H54 (cell line): ENCODE data around the gene RPS6KA5.
A peak's percentile ranks its signal among the peaks of the same experiment; 100 is the strongest.
"Not testable (repeated sequence)": the region's sequence is repeated elsewhere in the genome, so short reads cannot be mapped to it uniquely, and the experiment has no call there.

Experiments used
- DNase-seq: peaks from one replicate; pipeline ENCODE4 v3.0.0; 2011; ENCODE audit warnings: low spot score, mixed read lengths; ENCODE audit not compliant: insufficient read length
- FAIRE-seq: peaks from 3 replicates; lab custom pipeline; 2011; peaks lifted over from hg19 to GRCh38; lab: Jason Lieb, UNC
- POLR2A ChIP-seq: IDR thresholded peaks from 2 replicates; pipeline ENCODE4 v1.6.1; 2011; ENCODE audit warnings: low read depth, mild to moderate bottlenecking, low read length

RPS6KA5 gene

DNA sequence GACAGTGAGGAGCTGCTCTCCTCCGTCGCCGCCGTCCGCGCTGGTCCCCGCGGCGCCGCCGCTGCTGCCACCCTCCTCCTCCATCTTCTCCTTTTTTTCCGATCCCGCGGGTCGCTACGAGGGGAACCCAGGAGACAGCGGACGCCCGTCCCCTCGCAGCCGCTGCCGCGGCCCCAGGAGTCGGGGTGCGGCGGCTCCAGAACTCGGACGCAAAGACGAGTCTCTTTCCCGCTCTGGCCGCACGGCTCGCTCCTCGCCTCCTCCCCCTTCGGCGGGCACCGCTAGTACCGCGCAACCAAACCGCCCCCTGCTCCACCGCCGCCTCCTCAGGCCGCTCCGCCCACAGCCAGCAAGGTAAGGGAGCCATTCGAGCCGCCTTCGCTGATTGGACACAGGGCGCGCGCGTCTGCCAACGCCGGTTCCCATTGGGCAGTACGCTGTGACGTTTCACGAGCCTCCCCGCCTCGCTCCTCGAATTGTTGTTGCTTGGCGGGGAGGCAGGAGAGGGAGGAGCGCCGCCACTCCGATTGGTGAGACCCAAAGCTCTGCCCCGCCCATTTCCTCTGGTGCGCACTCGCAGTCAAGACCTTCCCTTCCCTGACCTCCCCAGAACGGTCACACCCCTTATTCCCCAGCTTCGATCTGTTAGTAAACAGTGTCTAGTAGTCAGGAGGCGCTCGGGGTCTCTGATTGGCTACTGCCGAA, at the start of gene RPS6KA5:
Gene RPS6KA5, minus strand, starts transcription at position 291 of the 705 bp plus-strand sequence. Its CDS starts 207 bp downstream, at position 84.
- DNase-seq (peak; percentile 91), FAIRE-seq (peak; percentile 100)
- TF ChIP-seq POLR2A, result peak; percentile 50

DNA sequence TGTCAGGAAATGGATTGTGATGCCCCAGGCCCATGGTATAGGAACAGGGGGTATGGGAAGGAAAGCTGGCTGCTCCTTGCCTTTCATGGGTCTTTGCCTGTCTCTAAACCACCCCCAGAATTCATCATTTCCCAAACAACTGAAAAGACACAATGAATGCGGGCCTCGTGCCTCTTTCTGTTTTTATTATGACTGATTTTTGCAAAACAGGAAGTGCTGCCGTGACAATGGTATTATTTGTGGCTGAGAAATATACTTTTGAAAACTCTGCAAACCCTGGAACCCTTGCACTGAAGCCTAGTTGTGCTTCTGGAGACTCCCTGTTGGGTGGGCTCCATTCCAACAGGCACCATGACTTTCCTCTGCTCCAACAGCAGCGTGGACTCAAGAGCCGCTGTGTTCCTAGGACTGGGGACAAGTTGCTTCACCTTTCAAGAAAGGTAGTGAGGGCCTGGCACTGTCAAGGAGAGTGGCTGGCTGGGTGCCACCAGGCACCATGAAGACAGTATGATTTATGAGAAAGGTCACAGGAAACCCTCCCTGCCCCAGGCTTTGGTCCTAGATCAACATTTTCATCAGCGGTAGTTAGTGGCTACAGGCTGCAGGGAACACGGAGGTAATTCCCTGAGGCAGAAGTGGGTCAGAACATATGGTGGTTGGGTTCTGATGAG, 48.6 kb upstream of the RPS6KA5 start:
- peak; percentile 48 for FAIRE-seq
- TF ChIP-seq POLR2A, result no peak
- DNase-seq, result no peak

DNA sequence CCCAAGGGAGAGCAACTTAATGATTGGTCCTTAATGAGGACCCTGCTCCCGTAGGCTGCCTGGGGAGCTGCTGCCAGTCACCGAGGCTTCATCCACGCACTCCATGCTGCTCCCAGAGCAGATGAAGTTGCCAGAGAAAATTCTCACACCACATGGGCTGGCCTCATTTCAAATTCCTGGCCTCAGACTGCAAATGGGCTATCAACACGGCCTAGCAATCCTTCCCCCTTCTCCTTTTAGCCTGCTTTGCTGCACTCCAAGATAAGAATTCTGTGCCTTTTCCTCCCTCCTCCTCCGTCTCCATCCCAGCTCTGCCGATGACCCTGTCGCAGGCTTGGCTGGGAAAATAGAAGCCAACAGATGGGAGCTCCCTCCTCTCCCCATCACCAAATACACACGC, 42.7 kb upstream of the RPS6KA5 start:
- no peak for DNase-seq
- no peak for TF ChIP-seq POLR2A
- no peak for FAIRE-seq

DNA sequence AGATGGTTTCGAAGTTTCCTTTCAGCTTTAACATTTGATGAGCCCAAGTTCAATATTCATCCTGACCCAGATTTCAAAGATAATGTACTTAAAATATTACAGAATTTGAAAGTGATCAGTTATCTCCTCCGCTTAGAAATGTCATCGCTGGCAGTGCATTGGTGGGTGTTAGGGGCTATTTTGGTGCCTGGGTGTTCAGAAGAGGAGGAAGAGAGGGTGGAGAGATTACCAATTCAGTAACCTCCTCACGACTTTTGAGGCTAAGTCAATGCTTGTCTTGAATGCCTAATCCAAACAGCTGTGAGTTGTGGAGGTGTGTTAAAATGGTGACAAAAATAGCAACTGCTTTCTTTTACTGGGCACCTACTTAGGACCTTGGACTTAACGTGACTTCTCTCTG, 39.7 kb upstream of the RPS6KA5 start:
- no peak for TF ChIP-seq POLR2A
- FAIRE-seq (no peak), DNase-seq (no peak)

DNA sequence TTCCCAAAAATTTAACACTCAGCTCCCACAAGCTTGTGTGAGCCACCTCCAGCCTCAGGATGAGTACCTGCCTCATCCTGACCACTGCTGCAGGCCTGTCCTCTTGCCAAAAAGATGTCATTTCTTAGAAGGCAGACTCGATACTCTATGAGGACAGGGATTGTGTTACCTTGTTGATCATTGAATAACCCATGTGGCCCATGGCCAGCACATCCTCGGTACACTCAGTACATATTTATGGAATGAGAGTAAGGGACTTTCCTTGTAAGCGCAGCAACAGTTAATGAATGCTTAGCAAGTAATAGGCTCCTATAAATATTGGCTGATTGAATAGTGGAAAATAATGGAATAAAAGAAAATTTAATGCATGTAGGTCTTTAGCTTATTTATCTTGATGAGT, 38.1 kb upstream of the RPS6KA5 start:
- no peak for TF ChIP-seq POLR2A
- no peak for DNase-seq
- FAIRE-seq, result peak; percentile 23

DNA sequence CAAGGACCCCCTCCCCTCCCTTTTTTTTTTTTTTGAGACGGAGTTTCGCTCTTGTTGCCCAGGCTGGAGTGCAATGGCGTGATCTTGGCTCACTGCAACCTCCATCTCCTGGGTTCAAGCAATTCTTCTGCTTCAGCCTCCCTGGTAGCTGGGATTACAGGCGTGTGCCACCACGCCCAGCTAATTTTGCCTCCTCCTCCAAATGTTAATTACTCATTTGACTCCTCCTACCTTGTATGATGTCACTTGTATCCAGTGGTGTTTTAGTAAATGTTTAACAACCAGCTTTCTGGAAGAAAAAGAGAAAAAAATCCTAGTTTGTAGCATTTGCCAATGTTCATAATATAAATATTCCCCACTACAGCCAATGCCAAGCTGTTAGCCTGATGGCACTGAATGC, 37.2 kb upstream of the RPS6KA5 start:
- FAIRE-seq, DNase-seq: not testable (repeated sequence)

DNA sequence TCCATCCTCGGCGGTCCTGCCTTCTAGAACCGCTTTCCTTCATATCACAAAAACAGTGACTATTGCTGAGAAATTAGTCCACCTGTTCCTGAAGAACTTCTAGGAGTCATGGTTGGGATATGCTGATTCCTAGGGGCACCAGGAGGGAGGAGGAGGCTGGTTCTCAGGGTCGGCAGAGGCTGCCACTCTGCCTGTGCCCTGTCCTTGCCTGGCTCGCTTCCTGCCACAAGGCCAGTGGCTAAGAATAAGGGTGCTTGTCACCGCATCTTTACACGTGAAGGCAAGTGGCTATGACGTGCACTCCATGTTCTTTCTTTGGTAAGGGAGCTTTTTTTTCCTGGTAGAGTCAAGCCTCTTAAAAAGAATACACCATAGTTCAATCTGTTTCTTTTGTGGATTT, 34.7 kb upstream of the RPS6KA5 start:
- DNase-seq, result no peak
- TF ChIP-seq POLR2A, result no peak
- FAIRE-seq, result no peak

DNA sequence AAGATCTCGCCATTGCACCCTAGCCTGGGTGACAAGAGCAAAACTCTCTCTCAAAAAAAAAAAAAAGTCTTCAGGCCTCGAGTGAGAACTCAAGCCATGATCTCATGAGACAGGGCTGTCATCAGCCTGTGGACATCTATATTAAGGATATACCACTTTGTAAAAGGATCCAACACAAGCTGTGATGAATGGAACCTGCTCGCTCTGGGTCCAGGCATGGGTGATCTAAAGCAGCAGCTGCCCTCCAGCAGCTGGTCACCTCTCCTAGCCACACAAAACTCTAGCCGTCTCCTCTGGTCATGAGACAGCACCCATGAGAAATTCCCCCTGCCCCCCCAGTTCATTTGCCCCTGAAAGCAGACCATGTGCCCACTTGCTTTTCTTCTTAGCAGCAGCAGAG, 34.3 kb upstream of the RPS6KA5 start:
- FAIRE-seq, result no peak
- no peak for DNase-seq
- no peak for TF ChIP-seq POLR2A

DNA sequence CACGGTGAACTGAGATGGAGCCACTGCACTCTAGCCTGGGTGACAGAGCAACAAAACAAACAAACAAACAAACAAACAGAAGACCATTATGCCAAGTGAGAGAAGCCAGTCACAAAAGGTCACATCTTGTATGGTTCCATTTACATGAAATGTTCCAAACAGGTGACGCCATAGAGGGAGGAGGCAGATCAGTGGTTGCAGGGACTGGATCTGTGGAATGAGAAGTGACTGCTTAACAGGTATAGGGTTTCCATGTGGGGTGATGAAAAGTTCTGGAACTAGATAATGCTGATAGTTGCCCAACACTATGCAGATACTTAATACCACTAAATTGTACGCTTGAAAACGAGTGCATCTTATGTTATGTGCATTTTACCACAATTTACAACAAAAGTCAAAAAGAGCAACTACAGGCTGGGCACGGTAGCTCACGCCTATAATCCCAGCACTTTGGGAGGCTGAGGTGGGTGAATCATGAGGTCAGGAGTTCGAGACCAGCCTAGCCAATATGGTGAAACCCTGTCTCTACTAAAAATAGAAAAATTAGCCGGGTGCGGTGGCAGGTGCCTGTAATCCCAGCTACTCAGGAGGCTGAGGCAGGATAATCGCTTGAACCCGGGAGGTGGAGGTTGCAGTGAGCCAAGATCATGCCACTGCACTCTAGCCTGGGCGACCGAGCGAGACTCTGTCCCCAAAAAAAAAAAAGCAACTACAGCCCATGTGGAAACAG, 33.5 kb upstream of the RPS6KA5 start:
- FAIRE-seq, DNase-seq: not testable (repeated sequence)

DNA sequence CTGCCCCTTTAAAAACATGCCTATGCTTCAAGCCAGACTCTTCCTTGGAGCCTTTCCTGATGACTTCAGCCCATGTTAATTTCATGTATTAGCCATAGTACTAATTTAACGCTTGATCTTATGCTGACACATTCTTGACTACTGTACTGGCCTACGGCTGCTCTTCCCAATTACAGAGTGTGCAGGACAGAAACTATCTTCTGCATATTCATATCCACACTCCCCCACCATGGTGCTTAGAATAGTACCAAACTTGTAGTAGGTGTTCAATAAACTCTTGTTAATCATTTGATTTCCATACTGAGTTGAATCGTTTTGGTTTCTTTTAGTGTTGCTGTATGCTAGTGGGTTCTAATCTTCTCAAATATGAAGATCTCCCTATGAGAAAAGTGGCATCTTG, 31.6 kb upstream of the RPS6KA5 start:
- DNase-seq (no peak), FAIRE-seq (no peak)
- TF ChIP-seq POLR2A, result no peak

DNA sequence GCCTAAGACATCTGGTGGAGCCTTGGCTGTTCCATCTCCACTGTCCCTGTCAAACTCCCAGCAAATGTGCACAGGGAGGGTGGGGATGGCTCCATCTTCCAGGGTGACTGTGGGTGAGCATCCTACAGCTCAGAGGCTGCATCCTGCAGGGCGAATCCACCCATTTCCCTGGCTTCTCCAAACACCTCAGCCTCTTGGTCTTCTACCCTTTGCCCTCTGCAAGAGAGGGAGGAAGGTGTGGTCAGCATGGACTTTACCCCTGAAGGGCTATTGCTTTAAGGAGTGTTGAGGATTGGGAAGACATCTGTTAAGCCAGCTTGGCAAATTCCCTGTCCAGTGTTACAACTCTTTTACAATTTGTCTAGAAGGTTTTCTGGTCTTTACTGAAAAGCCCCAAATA, 30.3 kb upstream of the RPS6KA5 start:
- no peak for FAIRE-seq
- no peak for DNase-seq
- no peak for TF ChIP-seq POLR2A

DNA sequence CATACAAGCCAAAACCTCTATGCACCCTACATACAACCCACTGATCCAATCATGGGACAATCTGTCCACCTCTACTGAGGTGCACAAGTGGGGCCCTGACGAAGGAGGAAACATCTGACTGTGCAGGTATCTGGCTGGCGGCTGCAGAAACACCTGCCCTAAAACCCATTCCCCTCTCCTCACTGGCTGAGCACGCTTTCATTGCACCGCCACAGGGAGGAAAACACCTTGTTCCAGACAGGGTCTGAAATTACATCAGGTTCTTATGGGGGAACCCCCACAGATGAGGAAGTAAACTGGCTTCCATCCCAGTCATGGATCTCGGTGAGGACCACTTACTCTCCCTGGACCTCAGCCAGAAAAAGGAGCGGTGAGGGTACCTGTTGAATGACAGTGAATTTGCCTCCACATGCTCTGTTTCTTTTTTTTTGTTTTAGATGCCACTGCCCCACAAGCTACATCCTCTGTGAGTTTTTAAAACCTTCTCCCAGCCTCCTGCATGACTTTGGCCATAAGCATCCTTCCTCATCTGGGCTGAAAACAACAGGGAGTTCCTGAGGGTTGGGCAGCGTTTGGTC, 29.6 kb upstream of the RPS6KA5 start:
- DNase-seq, result no peak
- TF ChIP-seq POLR2A, result no peak
- FAIRE-seq, result no peak

DNA sequence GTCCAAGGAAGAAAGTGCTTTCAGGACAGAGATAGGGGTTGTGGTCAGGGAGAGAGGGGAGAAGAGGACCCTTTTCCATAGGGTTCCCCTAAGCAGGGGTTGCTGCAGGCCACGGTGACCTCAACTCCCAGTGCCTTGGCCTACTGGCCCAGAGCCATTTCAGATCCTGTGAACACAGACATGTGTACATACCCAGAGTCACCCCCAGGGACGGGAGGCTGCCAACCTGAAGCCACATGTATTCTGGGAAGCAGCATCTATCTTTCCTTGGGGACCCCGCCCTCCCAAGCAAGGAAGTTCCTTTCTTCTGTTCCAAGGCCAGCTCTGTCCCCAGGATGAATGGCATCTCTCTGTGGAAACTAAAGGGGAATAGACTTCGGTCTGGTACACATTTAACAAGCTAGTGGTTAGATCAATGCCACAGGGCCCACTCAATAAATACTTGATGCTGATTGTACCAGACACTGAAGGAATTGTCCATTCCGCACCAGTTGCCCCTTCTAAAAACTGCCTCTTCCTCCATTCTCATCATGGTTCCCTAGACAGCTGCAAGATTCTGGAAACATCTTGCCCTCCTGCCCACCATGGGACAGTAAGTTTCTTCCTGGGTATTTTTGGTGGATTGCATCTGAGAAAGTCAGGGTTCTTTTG, 28.3 kb upstream of the RPS6KA5 start:
- no peak for TF ChIP-seq POLR2A
- FAIRE-seq, result no peak
- DNase-seq, result no peak

DNA sequence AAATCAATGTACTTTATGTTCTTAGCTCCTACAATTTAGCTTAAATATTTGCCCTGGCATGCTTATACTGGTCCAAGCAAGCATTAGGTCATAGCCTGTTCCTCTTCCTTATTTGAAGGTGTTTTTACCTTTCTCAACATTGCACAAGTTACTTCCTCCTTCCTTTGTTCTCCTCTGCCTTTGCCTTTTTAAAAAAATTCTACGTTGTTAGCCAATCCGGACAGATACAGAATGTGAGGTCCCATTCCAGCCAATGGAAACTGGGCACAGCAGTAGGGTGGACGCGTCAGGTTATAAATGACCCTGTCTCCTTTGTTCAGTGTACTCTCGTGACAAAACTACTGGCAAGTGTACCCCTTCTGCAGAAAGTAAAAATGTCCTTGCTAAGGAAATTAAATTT, 27.0 kb upstream of the RPS6KA5 start:
- not testable (repeated sequence) for DNase-seq, FAIRE-seq
